CD4-positive, alpha-beta T cell treated with Interleukin-10 for 1 hour (primary cell): Measurements from ENCODE around the gene ZNF350.
"Not testable (repeated sequence)": the region's sequence is repeated elsewhere in the genome, so short reads cannot be mapped to it uniquely, and the experiment has no call there.

Source experiments
- DNase-seq: peaks from one replicate; pipeline ENCODE4 v3.0.0-alpha.2; 2020

The ZNF350 gene

DNA sequence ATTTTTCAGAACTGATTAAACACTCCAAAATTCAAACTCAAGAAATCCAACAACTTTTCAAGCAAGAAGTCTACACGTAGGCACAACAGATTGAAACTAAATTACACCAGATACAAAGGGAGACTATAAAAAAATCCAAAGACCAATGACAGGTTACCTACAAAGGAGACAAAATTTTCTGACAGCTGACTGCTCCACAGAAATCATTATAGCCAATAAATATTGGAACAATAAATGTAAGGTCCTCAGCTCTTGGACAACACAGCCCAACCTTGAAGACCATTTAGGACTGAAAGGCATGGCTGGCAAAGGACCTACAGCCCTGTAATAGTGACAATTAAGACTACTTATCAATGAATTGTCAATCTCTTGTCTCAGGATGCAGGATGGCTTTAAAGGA, 15.9 kb downstream of the ZNF350 start:
- no peak for DNase-seq

DNA sequence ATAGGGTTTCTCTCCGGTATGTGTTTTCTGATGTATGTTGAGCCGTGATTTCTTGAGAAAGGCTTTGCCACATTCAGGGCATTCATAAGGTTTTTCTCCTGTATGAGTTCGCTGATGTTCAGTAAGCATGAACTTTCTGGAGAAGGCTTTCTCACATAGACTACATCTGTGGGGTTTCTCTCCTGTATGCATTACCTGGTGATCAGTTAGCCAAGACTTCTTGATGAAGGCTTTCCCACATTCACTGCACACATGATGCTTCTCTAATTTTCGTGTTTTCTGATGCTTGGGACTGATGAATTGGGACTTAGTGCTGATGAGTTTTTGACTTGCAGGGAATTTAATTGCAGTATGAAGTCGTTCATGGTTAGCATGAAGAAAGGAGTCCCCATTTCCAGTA, 21.1 kb downstream of the ZNF350 start:
- DNase-seq: no peak

DNA sequence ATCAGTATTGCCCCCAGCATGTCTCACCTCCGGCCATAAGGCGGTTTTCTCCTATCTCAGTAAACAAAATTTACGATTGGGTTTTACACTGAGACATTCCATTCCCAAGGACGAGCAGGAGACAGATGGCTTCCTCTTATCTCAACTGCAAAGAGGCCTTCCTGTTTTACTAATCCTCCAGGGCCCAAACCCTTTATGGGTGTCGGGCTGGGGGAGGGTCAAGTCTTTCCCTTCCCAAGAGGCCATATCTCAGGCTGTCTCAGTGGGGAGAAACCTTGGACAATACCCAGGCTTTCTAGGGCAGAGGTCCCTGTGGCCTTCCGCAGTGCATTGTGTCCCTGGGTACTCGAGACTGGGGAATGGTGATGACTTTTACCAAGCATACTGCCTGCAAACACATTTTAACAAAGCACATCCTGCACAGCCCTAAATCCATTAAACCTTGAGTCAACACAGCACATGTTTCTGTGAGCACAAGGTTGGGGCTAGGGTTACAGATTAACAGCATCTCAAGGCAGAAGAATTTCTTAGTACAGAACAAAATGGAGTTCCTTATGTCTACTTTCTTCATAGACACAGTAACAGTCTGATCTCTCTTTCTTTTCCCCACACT, 25.9 kb downstream of the ZNF350 start:
- not testable (repeated sequence) for DNase-seq

DNA sequence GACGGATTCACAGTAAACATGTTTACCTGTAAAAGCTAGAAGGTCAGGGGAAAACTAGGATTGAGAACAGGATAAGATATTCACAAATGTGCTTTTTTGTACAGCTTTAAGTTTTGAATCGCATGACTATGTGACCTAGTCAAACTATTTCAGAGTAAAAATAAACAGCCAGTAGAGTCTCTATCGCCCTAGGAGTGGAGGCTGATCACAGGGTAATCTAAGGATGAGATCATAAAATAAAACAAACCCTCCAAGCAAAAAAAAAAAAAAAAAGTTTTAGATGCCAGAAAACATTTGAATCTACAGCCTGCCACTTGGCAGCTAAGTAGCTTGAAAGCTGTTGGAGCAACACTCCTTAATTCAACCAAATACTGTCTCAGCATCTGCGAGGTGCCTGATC, 26.8 kb downstream of the ZNF350 start:
- no peak for DNase-seq

DNA sequence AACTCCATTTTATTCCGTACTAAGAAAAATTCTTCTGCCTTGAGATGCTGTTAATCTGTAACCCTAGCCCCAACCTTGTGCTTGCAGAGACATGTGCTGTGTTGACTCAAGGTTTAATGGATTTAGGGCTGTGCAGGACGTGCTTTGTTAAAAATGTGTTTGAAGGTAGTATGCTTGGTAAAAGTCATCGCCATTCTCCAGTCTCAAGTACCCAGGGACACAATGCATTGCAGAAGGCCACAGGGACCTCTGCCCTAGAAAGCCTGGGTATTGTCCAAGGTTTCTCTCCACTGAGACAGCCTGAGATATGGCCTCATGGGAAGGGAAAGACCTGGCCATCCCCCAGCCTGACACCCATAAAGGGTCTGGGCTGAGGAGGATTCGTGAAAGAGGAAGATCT, 28.8 kb downstream of the ZNF350 start:
- not testable (repeated sequence) for DNase-seq

DNA sequence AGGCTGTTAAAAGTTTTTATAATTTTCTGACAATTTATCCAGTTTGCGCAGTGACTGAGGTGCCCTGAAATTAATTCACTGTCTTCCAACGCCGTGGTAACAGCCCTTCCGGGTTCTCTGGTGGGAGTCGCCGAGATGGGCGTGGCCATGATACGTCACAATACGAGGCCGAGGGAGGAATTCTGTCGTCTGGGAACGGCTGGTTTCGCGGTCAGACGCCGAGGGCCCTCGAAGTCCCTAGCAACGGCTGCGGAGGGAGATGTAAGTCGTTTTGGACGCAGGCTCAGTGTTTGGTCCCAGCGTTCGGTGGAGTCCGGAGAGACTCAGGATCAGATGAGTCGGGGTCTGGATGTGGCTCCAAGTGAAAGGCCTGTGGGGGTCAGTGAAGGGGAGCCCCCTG, 37.7 kb downstream of the ZNF350 start:
- DNase-seq: no peak

DNA sequence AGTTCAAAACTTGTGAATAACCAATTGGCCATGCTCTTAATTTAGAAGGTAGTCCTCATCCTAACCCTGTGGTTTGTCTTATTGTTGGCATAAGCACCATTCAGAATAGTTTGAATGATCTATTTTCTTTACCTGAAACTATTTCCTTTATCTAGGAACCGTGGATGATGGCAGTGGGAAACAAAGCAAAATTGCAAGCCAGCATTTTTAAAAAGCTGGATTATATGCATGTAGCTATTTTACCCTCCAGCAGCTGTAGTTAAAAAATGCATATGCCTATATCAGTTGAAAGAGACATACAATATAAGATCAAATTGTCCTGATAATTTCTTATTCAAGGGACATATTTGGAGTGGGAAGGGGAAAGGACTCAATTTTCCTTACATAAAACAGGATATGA, 40.0 kb downstream of the ZNF350 start:
- DNase-seq: no peak

DNA sequence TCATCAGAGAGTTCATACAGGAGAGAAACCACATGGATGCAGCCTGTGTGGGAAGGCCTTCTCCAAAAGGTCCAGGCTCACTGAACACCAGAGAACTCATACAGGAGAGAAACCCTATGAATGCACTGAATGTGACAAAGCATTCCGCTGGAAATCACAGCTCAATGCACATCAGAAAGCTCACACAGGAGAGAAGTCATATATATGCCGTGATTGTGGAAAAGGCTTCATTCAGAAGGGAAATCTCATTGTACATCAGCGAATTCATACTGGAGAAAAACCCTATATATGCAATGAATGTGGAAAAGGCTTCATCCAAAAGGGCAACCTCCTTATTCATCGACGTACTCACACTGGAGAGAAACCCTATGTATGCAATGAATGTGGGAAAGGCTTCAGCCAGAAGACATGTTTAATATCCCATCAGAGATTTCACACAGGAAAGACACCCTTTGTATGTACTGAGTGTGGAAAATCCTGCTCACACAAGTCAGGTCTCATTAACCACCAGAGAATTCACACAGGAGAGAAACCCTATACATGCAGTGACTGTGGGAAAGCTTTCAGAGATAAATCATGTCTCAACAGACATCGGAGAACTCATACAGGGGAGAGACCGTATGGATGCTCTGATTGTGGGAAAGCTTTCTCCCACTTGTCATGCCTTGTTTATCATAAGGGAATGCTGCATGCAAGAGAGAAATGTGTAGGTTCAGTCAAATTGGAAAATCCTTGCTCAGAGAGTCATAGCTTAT, 41.7 kb downstream of the ZNF350 start:
- no peak for DNase-seq

DNA sequence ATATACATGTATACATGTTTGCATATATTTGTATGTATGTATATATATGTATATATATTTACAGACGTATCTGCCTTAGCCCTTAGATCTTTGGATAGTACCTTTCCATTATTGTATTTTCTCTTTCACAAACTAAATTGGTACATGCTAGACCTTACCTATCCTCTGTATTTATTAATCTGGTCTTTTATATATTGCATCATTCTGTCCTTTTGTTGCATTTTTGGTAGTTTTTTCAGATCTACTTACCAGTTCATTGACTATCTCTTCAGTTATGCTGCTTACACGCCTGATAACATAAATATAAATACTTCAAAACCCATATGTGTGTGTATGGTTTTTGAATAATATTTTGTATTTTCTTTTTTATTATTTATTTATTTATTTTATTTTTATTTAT, 47.7 kb downstream of the ZNF350 start:
- no peak for DNase-seq

DNA sequence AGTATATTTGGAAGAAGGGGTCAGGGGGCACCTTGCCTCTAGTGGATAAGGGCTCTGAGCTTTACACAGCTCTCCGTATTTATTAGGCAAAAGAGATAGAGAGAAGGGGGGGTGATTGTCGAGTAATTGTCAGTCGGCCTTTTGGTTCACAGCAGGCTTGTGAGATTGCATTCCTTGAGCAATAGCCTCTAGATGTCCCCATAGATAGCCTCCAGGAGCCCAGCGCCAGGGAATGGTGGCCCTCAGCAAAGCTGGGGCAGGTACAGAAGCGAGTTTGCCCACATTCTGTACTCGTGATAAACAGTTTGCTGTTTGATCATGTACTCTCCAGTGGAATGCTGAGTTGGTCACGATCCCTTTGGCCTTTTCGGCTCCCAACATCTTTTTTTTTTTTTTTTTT, 54.7 kb downstream of the ZNF350 start:
- no peak for DNase-seq

DNA sequence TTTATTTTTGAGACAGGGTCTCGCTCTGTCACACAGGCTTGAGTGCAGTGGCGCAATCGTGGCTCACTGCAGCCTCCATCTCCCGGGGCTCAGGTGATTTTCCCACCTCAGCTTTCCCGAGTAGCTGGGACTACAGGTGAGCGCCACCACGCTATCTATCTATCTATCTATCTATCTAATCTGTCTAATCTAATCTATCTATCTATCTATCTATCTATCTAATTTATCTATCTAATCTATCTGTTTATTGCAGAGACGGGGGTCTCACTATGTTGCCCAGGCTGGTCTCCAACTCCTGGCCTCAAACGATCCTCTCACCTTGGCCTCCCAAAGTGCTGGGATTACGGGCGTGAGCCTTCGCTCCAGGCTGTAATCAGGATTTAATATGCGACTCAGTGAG, 58.8 kb downstream of the ZNF350 start:
- DNase-seq: no peak

DNA sequence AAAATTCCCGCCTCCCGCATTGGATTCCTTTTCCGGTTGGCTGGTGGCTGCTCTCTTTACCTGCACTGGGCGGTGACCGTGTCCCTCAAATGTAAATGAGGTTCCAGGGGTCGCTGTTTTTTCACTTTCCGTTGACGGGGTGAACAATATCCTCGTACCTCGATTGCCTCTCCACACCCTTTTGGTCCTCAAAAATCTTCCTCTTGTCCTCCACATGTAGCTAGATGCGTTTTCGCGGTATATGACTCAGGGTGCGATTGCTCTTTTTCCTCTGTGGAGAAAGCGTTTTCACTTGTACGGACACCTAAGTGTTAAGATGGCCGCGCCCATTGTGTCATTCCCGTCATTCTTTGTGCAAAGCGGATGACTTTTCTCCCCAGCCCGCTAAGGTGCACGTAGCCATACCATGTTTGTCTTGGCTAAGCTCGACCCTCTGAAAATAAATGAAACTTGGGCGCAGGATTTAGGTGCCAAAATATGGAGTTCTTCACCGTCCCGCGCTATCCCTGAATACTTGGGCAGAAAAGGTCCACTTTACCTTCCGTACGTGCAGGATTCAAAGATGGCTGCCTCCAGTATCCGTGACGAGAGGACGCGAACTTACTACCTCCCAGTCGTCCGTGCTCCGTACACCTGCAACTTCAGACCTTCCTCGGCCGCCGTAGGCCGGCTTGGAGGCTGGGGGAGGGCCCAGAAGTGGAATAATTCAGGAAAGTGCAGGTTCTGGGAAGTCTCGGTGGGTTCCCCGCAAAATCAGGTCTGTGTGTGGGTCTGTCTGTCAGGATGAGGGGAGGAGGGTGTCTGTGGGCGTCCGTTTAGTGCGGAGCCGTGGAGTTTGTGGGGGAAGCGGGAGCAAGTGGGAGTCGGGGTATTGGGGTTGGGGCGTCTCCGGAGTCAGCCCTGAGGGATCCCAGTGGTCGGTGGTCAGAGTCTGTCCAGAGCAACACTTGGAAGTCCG, 59.6 kb downstream of the ZNF350 start, which contains the start of gene ZNF613:
ZNF613 (plus strand) TSS at position 689 of the 958 bp plus-strand sequence. CDS start 8,749 bp downstream, outside the sequence.
- peak; percentile 87 for DNase-seq

DNA sequence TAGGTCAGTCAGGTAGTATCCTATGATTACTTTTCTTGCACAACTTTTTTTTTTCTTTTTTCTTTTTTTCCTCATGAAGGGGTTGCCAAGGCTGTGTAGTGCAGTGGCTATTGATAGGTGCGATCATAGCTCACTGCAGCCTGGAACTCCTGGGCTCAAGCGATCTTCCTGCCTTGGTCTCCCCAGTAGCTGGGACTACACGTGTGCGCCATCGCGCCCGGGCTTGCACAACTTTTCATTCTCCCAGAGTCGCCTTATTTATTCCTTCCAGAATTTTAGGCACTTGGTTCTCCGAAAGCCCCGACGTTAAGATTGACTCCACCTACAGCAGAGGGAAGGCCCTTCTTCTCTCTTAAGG, 60.2 kb downstream of the ZNF350 start:
- DNase-seq: no peak

DNA sequence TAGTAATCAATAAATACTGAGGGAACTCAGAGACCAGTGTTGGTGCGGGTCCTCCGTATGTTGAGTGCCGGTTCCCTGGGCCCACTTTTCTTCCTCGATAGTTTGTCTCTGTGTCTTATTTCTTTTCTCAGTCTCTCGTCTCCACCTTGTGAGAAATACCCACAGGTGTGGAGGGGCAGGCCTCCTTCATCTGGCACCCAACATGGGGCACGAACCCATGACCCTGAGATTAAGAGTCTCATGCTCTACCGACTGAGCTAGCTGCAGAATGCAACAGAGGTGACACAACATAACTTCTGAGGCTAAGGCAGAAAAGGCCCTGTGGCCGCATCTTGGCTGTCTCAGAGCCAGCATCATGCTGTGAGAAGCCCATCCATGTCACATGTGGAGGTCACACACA, 64.7 kb downstream of the ZNF350 start:
- peak; percentile 7 for DNase-seq

DNA sequence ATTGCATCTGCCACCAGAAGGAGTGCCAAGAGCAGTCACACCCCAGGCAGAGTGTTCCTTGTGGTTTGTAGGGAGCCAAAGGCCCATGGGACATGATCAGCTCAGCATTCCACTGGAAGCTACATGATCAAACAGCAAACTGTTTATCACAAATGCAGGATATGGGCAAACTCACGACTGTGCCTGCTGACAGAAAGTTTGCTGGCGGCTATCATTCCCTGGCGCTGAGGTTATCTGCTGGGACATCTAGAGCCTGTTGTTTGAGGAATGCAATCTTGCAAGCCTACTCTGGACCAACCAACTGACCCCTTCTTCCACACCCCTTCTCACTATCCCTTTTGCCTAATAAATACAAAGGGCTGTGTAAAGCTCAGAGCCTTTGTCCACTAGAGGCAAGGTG, 67.0 kb downstream of the ZNF350 start:
- DNase-seq: no peak

DNA sequence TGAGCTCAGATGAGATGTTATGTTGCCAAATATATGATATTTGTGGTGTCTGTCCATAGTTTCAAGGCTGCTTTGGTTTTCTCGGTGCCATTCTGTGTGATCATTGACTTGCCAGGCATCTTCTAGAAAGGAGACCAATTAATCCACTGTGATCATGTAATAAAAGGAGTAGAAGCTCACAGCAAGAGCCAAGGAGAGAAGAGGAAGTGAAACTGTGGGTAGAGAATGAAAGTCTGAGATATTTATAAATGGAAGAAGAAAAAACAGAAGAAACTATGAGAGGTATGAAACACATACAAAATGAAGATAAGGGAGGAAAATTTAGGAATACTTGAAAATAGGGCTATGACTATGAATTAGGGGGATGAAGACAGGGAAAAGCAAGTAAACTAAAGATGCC, 70.5 kb downstream of the ZNF350 start:
- DNase-seq: no peak

DNA sequence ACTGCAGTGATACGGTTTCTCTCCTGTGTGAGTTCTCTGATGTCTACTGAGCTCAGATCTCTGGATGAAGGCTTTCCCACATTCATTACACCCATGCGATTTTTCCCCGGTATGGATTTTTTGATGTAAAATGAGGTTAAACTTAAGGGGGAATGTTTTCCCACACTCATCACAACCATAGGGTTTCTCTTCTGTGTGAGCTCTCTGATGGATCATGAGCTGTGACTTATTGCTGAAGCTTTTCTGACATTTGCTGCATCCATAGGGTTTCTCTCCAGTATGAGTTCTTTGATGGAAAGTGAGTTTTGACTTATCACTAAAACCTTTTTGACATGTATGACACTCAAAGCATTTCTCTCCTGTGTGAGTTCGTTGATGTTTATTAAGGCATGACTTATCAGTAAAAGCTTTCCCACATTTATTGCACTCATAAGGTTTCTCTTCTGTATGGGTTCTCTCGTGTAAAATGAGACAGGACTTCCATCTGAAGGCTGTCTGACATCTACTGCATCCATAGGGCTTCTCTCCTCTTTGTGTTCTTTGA, 71.2 kb downstream of the ZNF350 start:
- DNase-seq: no peak
